Right renal pelvis (tissue), 4 donors: ENCODE results near the gene CD47. TPM values are rescaled to one million over a fixed set of nuclear protein-coding genes. Genes with fewer than 3 reads are reported as not detected.

Experiments
- DNase-seq, 4 donors: peaks; one replicate each; pipeline ENCODE4 v3.0.0-alpha.2; 2013; ENCODE audit warnings: low read depth in 4 of 4, low spot score in 3 of 4, missing footprints in 1 of 4
- polyA plus RNA-seq, 4 donors: library from polyadenylated mRNA; unstranded; fragments of 120-200 nt; gene quantifications; one replicate each; pipeline ENCODE4 v1.2.1, GENCODE V29; 2013; ENCODE audit not compliant: insufficient read length in 4 of 4

The CD47 gene
- polyA plus RNA-seq, 4 donors = 51.3 to 92.9 (median 64.9) TPM

- no peak for DNase-seq
Observed at GRCh38 chr3:108118038-108118768, 27.4 kb upstream of the CD47 start.

GRCh38 chr3:108117241-108117775, 26.5 kb upstream of the CD47 start:
- no peak for DNase-seq

- DNase-seq = no peak
Observed at GRCh38 chr3:108114423-108115065, 23.7 kb upstream of the CD47 start.

- no peak for DNase-seq
Observed at GRCh38 chr3:108113975-108114374, 23.1 kb upstream of the CD47 start.

GRCh38 chr3:108110934-108111333, 20.1 kb upstream of the CD47 start:
- DNase-seq = no peak

GRCh38 chr3:108108416-108108815, 17.6 kb upstream of the CD47 start:
- DNase-seq = no peak

- DNase-seq = no peak
Observed at GRCh38 chr3:108106449-108106848, 15.6 kb upstream of the CD47 start.

- DNase-seq = no peak
Observed at GRCh38 chr3:108106031-108106430, 15.2 kb upstream of the CD47 start.

GRCh38 chr3:108103886-108104797, 13.3 kb upstream of the CD47 start:
- DNase-seq = no peak

GRCh38 chr3:108103040-108103751, 12.4 kb upstream of the CD47 start:
- DNase-seq = no peak

GRCh38 chr3:108102420-108103039, 11.7 kb upstream of the CD47 start:
- DNase-seq = no peak

GRCh38 chr3:108100906-108101660, 10.3 kb upstream of the CD47 start:
- DNase-seq = no peak

- no peak for DNase-seq
Observed at GRCh38 chr3:108099679-108100428, 9.0 kb upstream of the CD47 start.

GRCh38 chr3:108099244-108099643, 8.4 kb upstream of the CD47 start:
- DNase-seq = no peak

GRCh38 chr3:108098003-108098370, 7.2 kb upstream of the CD47 start:
- no peak for DNase-seq

- DNase-seq = no peak
Observed at GRCh38 chr3:108097322-108098002, 6.6 kb upstream of the CD47 start.

- no peak for DNase-seq
Observed at GRCh38 chr3:108096532-108097321, 5.9 kb upstream of the CD47 start.
